Stimulated activated naive CD4-positive, alpha-beta T cell treated with Interleukin-2 at 50 U/mL for 16 hours (primary cell): Measurements from ENCODE around the gene KRTAP1-4.
"Not testable (repeated sequence)": the region's sequence is repeated elsewhere in the genome, so short reads cannot be mapped to it uniquely, and the experiment has no call there.

ENCODE experiments used
- DNase-seq: peaks from one replicate; lab custom pipeline; 2025; lab: John Stamatoyannopoulos, UW

KRTAP1-4 gene, protein sequence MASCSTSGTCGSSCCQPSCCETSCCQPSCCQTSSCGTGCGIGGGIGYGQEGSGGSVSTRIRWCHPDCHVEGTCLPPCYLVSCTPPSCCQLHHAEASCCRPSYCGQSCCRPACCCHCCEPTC

DNA sequence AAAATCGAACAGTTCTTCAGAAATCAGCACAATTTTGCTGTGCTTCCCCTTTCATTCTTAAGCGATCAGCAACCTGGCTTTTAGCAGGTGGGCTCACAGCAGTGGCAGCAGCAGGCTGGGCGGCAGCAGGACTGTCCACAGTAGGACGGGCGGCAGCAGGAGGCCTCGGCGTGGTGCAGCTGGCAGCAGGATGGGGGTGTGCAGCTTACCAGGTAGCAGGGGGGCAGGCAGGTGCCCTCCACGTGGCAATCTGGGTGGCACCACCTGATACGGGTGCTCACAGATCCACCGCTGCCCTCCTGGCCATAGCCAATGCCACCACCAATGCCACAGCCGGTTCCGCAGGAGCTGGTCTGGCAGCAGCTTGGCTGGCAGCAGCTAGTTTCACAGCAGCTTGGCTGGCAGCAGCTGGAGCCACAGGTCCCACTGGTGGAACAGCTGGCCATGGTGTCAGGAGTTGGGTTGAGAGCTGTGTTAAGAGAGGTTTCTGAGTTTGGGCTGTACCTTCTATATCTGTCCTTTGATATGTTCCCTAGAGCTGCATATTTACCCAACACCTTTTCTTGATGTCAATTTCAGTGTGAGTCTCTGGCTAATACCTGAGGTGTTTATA, at the start of gene KRTAP1-4:
KRTAP1-4 (minus strand) TSS at position 563 of the 613 bp plus-strand sequence; CDS start at position 446, 117 bp downstream.
- no peak for DNase-seq

DNA sequence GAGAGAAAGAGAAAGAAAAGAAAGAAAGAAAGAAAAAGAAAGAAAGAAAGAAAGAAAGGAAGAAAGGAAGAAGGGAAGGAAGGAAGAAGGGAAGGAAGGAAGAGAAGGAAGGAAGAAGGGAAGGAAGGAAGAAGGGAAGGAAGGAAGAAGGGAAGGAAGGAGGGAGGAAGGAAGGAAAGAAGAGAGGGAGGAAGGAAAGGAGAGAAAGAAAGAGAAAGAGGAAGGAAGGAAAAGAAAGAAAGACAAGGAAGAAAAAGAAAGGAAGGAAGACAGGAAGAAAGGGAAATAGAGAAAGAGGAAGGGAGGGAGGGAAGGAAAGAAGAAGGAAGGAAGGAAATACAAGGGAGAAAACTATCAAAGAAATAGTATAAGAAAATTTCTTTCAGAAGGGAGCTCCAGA, 46.8 kb upstream of the KRTAP1-4 start:
- DNase-seq: no peak

DNA sequence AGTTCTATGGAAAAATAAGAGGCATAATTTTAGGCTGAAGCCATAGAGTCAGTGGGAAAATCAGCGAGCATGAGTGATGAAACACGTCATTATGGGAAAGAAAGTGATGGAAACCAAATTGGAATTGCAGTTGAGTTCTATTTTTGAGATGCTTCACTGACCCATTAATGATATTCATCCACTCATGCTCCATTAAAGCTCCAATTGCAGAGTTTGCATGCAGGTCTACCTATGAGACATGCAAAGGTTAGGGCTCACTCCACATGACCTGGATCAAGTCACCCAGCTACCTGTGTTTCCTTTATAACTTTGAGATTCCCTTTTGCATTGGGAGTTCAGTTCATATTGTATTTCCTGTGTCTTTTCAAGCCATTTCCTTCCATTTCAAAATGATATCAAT, 43.7 kb upstream of the KRTAP1-4 start:
- no peak for DNase-seq

DNA sequence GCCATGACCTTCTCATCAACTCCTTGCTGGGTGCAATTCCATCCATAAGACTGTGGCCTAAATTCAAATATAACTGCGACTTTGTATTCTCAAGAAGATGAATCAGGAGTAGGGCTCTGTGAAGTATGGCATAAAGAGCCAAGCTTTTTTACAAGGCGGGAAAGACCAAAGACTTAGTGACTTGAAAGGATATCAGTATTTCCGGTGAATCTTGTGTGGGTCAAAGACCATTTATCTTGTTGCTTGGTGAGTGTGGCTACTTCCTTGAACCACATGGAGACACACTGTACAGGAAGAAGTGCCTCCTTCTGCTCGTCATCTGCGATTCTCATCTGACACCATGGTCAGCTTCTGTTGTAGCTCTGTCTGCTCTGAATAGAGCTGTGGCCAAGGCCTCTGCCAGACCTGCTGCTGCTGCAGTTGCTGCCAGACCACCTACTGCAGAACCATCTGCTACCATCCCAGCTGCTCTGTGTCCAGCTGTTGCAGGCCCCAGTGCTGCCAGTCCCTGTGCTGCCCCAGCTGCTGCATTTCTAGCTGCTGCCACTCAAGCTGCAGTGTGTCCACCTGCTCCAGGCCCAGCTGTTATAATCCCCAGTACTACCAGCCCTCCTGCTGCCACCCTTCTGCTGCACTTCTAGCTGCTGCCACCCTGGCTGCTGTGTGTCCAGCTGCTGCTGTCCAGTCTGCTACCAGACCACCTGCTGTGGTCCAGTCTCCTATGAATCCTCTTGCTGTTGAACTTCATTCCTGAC, 41.8 kb upstream of the KRTAP1-4 start:
- no peak for DNase-seq

DNA sequence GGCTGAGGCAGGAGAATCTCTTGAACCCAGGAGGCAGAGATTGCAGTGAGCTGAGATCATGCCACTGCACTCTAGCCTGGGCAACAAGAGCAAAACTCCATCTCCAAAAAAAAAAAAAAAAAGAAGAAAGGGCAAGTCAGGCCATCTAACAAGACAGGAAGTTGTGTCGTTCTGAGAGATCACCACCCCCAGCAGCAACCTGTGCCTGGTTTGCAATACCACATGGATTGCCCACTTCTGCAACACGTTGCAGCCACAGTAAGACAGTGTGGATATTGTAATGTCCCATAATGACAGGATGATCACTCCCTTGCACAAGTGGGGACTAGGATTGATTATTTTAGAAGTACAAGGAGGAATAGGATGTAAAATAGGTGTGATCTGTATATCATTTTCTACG, 39.0 kb upstream of the KRTAP1-4 start:
- no peak for DNase-seq

DNA sequence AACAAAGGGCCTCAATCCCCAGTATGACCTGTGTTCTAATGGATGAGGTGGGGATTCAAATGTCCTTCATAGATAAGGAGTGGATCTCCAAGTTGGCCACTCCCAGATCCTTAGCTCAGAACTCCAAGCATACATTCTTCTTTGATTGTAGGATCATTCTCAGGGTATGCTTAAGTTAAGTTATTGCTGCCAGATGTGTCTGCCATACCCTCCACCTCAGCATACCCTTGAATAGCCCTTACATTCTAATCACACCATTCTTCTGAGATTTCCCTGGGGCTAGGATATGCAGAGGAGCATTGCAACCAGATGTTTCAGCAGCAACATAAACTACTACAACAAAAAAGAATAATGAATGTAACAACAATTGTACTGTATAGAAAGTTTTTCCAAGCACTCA, 37.3 kb upstream of the KRTAP1-4 start:
- DNase-seq: no peak

DNA sequence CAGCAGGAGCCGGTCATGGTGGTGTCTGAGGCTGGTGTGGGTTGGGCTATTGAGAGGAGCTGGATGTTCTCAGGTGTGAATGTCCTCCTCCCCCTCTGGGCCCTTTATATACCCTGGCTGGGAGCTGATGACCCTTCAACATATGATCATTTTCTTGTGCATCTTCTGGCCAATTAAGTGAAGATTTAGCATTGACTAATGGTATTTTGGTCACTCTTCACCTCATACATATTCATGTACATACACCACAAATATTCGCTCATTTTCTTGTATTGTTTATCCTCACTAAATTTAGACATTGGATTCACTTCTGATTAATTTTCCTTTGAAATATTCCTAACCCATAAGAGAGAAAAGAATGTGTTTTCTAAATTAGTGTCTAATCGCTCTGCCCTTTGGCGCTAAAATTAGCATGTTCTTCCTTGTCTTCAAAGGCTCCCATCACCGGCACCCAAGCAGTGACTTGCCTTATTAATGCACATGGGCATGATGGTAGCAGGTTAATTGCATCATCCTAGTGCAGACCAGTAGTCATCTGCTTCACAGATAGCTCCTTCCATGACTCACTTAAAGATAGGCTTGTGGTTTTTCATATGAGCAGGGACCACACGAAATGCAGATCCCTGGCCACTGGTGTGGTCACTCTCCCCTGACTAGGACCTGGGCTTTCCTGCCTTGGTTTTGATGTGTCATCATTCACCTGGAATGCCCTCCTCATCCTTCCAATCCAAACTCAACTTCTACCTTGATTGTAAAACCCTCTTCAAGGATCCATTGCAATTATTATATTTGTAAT, 36.0 kb upstream of the KRTAP1-4 start, which contains the start of gene KRTAP2-4:
KRTAP2-4 (minus strand) TSS at position 51 of the 796 bp plus-strand sequence; CDS start at position 17, 34 bp downstream.
- no peak for DNase-seq

DNA sequence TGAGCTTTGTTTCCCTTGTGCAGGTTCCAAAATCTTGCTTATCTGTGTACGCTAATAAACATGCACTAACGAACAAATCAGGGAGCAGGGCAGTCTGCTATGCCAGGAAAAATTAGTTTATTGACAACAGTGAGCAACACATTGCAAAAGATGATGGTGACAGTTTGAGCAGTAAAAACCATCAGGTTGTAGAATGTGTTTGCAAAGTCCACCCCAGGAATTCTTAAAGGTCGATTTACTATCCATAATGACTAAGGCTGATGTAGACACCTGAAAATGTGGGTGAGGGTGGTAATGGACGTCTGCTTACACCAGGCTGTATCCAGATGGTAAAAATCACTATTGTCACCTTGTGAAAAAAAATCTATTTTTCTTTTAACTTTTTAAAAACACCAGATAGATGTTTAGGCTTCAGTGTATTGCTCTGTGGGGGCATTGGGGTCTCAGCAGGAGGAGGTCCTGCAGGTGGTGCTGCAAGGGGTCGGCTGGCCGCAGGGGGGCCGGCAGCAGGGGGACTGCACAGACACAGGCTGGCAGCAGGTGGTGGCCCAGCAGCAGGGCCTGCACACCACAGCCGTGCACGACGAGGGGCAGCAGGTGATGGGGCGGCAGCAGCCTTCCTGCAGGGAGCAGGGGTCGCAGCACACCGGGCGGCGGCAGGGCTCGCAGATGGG, 35.2 kb upstream of the KRTAP1-4 start:
- DNase-seq: not testable (repeated sequence)

DNA sequence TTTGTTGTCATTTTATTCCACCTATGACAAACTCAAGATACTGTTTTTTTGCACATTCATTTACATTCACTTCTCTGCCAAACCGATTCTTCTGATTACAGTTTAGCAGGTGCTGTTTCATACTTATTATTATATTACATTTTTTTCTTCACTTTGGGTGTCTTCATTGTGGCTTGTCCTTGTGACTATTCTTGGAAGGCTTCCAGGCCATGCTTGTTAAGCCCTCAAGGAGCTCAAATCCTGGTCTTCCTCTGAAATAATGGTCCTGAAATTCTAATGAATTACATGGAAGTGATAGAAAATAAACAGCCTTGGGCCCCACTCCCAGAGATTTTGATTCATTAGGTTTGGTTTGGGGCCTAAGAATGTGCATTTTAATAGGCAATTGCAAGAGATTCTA, 34.3 kb upstream of the KRTAP1-4 start:
- DNase-seq: no peak

DNA sequence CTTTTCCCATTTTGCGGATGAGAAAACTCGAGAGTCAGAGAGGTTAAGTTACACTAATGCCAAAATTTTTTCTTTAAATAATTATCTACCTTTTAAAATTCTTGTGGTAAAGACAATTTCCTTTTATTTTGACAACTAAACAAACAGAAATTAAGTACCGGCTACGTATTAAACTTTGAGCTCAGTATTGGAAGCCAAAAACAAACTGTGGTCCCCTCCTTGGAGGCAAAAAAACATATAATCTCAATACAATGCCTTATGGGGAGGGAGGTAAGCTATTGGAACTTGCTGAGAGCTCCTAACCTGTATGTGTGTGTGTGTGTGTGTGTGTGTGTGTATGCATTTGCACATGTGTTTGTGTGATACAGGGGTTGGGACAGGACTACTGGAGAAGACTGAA, 33.5 kb upstream of the KRTAP1-4 start:
- DNase-seq: no peak

DNA sequence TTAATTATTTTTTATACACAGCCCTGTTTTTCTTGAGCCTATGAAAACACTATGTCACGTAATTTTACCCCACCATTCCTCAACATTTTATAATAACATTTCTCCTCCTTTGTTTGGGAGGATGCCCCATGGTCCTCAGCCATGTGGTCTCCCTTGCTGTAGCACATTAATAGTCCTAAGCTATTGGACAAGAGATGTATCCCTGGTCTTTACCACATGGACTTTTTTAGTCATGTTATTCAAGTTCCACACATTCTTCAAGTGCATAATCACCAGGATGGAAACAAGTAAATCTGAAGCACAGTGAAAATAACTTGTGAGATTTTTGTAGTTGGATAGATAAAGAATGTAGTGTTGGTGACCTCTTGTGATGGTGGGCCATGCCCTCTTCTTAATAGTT, 32.0 kb upstream of the KRTAP1-4 start:
- DNase-seq: no peak

DNA sequence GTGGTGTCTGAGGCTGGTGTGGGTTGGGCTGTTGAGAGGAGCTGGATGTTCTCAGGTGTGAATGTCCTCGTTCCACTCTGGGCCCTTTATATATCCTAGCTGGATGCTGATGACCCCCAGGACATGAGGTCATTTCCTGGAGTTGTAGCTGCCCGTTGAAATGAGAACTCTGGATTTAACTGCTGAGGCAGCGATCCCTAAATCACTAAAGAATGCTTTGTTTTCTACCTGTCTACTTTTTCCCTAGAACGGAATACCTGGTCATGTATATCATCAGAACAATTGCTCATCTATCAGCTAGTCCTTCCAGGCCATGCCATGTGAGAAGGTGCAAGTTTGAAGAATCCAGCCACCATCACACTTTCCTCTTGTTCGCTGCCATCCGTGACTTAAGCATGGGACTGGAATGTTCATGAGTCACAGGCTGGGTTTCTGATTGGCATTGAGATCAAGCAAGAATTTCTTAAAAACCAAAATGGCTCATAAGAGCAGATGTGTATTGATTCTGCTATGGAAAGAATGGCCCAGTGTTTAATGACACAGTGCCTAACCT, 30.1 kb upstream of the KRTAP1-4 start, which contains the start of gene KRTAP2-3:
KRTAP2-3 (minus strand) TSS at position 63 of the 553 bp plus-strand sequence. CDS start 64 bp downstream, outside the sequence.
- DNase-seq: no peak

DNA sequence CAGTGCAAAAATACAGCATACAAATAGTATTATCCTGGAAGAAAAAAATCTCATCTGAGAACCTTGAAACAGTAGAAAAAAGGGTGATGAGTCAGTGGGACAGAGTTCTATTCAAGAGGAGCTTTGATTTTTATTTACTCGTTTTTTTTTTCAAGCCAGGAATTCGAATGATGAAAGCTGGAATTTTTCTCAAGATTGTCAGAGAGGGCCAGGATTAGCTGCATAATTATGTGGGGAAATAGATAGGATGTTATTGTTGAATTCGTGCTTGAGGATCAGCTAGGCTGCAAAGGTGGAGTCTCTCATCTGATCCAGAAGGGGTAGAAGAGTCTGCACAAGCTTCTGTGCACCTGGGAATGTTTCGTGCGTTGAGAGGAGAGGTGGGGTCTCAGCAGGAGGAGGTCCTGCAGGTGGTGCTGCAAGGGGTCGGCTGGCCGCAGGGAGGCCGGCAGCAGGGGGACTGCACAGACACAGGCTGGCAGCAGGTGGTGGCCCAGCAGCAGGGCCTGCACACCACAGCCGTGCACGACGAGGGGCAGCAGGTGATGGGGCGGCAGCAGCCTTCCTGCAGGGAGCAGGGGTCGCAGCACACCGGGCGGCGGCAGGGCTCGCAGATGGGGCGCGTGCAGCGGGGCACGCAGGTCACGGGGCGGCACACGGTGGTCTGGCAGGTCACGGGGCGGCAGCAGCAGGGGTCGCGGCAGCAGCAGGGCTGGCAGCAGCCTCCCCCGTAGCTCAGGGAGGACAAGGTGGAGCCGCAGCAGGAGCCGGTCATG, 29.5 kb upstream of the KRTAP1-4 start:
- not testable (repeated sequence) for DNase-seq

DNA sequence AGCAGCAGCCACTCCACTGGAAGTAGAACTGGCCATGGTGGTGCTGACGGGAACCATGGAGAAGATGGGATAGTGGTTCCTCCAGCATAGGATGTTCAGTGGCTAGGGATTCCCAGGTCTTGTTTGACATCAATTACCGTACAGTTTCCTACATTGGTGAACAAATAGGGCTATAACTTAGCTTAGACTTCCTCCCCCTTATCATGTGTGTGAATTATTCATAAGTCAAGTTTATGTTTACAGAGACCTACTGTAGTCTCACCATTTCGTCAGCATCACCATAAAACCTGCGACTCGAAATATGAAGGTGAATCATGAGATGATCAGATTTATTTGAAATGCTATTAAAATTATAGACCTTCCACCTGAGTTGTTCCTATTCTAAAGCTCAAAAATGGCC, 28.7 kb upstream of the KRTAP1-4 start:
- no peak for DNase-seq

DNA sequence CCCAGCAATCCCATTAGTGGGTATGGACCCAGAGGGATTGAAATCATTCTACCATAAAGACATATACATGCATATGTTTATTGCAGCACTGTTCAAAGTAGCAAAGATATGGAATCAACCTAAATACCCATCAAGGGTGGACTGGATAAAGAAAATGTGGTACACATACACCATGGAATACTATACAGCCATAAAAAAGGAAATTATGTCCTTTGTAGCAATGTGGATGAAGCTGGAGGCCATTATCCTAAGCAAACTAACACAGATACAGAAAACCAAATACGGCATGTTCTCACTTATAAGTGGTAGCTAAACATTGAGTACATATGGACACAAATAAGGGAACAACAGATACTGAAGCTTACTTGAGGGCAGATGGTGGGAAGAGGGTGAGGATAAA, 27.6 kb upstream of the KRTAP1-4 start:
- no peak for DNase-seq

DNA sequence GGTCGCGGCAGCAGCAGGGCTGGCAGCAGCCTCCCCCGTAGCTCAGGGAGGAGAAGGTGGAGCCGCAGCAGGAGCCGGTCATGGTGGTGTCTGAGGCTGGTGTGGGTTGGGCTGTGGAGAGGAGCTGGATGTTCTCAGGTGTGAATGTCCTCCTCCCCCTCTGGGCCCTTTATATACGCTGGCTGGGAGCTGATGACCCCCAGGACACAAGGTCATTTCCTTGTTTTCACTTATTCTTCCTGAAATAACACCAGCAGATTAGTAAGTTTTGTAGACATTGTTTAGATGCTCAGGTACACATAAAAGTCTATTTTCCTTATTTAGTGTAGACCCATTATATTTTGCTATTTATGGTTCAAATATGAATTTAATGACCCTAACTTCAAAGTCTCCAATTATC, 25.1 kb upstream of the KRTAP1-4 start, which contains the start of gene KRTAP2-2:
KRTAP2-2 (minus strand) TSS at position 101 of the 400 bp plus-strand sequence; CDS start at position 82, 19 bp downstream.
- not testable (repeated sequence) for DNase-seq

DNA sequence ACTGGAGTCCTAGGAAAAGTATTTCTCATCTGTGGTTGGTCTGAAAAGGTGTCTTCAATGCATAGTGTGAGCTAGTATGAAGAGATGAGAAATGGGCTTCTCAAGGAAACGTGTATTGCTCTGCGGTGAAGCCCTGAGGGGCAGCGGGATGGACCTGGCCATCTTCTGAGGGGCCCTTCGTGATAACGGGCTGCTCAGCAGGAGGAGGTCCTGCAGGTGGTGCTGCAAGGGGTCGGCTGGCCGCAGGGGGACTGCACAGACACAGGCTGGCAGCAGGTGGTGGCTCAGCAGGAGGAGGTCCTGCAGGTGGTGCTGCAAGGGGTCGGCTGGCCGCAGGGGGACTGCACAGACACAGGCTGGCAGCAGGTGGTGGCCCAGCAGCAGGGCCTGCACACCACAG, 24.6 kb upstream of the KRTAP1-4 start:
- DNase-seq: not testable (repeated sequence)

DNA sequence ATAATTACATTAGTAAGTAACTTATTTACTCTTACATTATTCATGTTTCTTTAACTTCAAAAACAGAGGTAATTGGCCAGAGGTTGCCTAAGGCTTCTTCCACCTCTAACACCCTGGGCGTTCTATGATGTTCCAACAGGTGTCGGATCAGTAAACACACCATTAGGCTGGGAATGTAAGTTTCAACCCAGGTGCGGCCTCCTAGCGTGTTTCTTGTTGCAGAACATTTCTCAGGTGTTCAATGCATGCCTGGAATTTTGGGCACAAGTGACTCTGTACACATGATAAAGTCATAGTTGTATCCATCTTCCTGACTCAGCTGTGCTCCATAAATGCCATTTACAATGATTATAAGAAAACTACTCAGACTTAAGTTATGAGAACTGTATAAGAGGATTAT, 24.0 kb upstream of the KRTAP1-4 start:
- DNase-seq: no peak

DNA sequence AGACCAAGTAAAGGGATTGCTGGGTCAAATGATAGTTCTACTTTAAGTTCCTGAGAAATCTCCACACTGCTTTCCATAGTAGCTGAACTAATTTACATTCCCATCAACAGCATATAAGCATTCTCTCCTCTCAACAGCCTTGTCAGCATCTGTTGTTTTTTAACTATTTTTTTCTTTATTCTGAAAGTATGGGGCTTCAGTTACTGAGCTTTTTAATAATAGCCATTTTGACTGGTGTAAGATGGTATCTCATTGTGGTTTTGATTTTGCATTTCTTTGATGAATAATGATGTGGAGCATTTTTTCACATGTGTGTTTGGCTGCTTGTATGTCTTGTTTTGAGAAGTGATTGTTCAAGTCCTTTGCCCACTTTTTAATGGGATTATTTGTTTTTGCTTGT, 22.6 kb upstream of the KRTAP1-4 start:
- DNase-seq: no peak

DNA sequence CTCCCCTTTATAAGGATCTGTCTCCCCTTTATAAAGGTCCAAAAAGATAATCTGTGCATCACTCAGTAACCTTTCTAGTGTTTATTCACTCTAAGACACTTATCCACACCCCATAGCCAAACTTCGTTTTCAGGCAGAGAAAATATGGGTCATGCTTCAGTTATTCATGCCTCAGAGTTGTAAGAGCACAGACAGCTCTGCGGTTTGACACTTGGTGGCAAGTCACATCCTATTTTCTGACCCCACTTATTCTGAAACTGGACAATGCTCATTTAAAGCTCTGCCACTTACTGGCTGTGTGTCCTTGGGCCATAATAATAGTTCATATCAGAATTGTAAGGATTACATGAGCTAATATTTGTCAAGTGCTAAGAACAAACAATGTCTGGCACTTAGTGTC, 19.1 kb upstream of the KRTAP1-4 start:
- no peak for DNase-seq

DNA sequence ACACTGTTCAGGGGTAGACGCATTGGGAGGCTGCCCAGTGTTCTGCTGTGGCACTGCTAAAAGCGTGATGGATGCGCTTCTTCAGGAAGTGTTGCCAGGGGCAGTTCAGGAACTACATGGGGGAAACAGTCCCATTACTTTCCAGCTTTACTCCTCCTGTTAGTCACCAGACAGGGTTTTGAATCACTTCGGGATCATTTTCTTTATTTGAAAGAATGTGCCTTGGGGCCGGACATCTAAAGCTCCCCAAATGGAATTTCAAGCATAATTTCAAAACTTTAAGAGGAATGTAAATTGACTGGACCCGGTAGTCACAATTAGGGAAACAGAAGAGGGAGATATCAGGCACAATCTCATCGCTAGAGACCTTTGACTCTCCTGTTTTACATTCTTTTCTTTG, 18.4 kb upstream of the KRTAP1-4 start:
- DNase-seq: no peak
